NCI-H1092 treated with DMSO at 0.1 percent for 48 hours (cell line): ENCODE results near the gene COPS2.
"Not testable (repeated sequence)": the region's sequence is repeated elsewhere in the genome, so short reads cannot be mapped to it uniquely, and the experiment has no call there.

ENCODE experiments used
- DNase-seq: peaks from one replicate; lab custom pipeline; 2025; lab: John Stamatoyannopoulos, UW

COPS2 gene

GRCh38 chr15:49103002-49103401, 52.4 kb downstream of the COPS2 start:
- DNase-seq = no peak

GRCh38 chr15:49101536-49101935, 53.9 kb downstream of the COPS2 start:
- no peak for DNase-seq

GRCh38 chr15:49096090-49096750, 59.2 kb downstream of the COPS2 start:
- no peak for DNase-seq

- DNase-seq = no peak
These were observed 60.5 kb downstream of the COPS2 start for GRCh38 chr15:49094923-49095322.

DNA sequence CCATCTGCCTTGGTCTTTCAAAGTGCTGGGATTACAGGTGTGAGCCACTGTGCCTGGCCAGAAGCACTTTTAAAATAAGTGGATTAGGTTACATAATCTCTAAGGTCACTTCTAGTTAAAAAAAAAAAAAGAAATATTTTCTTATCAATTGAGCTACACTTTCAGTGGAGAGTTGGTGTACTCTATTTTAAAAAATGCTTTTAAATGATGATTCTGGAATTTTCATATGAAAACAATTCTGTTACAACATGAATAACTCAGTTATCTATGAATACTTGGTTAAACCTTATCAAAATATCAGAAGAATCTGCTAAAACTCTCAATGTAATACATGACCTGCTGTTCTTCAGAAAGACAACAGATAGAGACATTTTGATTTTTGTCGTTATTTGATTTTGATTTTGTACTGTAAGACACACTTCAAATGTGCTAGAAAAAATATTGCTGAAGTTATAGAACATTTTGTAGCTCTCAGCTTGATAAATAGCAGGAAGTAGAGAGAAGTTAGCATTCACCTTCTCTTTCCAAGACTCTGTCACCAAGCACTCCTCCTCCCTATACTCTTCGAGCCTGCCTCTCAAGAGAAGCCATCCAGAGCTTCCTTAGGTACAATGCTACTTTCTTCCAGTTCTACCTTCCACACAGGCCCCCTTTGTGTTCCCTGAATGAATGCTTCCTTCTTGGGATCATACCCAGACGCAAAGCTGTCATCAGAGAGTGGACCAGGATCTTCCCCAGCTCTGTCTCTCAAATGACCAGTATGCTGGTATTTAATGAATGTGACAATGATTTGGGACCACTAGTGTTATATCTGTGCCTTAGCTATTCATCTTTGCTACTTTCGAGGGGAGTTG, 61.9 kb downstream of the COPS2 start:
- no peak for DNase-seq

- DNase-seq = no peak
These were observed 66.4 kb downstream of the COPS2 start for GRCh38 chr15:49088996-49089395.

DNA sequence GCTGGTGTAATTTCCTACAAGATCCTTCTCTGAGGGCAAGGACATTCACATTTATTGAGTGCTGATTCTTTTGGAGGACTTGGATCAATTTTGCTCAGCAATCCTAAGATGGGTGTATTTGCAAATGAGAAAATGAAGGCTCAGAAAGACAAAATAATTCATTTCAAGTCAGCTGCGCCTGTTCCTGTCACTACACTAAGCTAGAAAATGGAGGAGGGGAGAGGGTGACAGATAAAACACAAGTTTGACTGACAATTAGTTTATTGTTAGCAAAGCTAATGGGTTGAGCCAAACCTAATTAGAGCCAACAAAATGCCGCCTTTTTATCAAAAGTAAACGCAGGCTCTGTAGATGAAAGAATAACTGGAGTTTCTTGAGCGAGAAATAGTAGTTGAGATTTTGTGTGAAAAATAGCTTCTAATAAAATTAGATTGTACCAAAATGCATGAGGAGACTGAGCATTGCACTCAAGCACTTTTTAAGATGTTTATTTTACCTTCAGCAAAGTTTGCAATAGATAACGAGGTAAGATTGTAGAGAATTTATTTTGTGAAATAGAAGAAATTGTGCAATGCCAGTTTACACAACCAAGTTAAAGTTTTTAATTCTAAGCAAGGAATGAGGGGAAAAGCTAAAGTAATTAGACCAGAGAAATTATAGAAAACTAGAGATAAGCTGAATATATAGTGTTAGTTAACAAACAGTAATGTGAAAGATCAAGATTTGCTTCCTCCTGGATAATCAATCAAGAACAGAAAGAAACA, 69.5 kb downstream of the COPS2 start:
- no peak for DNase-seq

DNA sequence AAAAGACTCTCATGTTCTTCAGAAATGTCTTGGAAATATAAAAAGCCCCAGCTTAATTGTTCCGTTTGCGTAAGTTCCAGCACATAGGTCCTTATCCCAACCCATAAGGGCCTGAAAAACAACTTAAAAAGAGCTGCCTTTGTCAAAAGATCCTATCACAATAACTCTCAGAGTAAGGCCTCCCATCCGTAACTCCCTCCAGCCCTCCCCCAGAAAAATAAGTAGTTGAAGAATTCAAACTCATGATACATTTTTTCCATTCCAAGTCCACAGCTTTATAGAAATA, 71.2 kb downstream of the COPS2 start:
- no peak for DNase-seq

DNA sequence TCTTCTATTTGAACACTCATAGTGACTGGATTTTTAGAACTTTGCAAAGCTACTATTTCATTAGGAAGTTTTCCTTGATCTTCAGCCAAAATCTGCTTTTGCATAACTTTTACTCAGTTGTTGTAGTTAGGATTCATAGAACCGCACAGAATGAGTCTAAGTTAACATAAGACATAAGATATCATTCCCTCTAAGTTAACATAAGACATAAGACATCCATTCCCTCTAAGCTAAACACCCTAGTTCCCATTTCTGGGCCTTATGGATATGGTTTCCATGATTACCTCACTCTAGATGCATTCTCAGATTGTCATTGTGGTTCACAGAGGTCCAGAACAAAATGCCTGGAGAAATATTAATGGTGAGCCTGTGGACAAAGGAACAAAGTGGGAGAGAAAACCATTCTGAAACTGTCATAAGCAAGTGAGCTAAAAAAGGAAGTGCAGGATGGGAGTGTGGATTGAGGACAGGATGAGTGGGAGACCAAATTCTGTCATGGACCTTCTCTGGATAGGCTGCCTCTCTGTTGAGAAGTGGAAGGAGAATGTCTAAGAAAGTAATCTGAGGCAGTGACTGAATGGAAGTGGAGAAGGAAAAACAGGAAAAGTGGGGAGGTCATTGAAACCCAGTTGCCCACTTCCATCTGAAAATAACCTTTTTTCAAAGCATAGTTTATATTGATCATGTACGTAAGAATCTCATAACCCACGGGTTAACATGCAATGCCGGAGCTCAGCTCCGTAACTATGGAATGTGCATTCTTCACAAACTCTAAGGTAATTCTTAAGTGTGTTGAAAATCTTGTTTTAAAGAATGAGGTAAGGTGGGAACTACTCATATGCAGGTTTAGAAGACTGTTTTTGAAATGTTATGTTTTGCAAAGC, 71.8 kb downstream of the COPS2 start:
- DNase-seq = no peak

DNA sequence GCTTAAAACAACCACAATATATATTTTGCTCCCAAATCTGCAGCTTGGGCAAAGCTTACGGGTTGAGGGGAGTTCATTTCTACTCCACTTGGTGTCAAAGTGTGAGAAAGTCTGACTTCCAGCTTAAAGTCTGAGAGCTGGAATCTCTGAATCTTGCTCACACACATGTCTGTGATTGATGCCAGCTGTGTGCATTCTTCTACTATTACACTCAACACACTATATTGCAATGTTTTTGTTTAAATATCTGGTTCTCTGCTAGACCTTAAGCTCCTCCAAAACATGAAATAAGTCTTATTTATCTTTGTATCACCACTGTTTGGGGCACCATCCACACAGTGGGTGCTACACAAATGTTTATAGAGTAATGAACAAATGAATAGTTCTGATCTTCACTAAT, 72.4 kb downstream of the COPS2 start:
- DNase-seq = no peak

GRCh38 chr15:49079340-49080039, 75.9 kb downstream of the COPS2 start:
- no peak for DNase-seq

DNA sequence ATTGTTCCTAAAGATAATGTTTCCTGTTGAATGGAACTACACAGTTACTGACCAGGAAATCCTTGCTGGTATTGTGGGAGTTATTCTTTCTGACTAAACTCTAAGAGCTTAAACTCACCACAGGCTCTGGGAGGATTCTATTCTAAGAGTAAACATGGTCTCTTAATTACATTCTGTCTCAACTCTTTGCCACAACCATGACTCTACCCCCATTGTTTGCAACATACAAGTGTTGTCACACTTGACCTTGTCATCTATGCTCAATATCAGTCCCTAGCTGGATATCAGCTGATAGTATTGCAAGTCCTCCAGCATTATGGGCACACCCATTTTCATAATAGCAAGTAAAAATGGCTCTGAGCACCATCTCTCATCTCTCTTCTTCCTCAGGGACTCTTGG, 79.5 kb downstream of the COPS2 start:
- DNase-seq = no peak

DNA sequence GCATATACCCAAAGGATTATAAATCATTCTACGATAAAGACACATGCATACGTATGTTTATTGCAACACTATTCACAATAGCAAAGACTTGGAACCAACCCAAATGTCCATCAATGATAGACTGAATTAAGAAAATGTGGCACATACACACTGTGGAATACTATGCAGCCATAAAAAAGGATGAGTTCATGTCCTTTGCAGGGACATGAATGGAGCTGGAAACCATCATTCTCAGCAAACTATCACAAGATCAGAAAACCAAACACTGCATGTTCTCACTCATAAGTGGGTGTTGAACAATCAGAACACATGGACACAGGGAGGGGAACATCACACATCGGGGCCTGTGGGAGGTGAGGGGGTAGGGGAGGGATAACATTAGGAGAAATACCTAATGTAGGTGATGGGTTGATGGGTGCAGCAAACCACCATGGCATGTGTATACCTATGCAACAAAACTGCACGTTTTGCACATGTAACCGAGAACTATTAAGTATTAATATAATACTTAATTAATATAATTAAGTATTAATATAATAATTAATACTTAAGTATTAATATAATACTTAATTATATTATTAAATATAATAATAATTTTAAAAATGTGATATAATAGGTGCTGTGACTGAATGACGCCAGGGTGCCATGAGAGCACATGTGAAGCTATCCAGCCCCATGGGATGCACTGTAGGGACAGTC, 80.7 kb downstream of the COPS2 start:
- not testable (repeated sequence) for DNase-seq
